Measurements from ENCODE around the gene EAF1.

EAF1 gene

DNA sequence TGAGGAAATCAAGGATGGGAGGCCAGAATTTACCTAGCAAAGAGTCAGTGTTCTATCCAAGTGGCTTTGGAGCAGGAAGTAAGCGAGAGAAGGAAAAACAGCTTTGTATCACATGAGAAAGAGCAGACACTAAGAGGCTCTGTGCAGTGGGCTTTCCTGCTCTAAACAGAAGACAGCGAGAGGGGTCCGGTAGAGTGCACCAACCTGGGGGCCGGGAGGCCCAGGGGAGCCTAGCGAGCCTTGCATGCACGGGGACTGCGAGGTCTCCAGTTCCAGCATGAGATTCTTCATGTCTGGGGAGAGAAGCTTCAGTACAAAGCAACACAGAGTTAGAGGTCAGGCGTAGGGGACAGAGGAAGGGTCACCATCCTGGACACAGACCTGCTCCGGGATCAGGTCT lies 60.6 kb downstream of the EAF1 start:
- no peak for DNase-seq

DNA sequence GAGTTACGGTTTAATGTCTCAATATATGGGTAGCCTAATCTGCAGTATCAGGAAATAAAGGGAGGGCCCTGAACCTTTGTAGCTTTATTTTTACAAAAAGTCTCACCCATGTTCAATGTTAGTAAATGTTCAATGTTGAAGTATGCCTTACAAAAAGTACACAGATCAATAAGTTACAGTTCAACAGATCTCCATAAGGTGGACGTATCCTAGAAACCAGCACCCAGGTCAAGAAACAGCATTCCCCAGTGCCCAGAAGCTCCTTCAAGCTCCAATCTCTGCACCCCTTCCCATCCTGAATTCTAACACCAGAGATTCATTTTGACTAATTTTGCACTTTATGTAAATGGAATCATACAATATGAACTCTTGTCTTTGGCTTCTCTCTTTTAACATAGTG lies 62.8 kb downstream of the EAF1 start:
- DNase-seq: no peak

DNA sequence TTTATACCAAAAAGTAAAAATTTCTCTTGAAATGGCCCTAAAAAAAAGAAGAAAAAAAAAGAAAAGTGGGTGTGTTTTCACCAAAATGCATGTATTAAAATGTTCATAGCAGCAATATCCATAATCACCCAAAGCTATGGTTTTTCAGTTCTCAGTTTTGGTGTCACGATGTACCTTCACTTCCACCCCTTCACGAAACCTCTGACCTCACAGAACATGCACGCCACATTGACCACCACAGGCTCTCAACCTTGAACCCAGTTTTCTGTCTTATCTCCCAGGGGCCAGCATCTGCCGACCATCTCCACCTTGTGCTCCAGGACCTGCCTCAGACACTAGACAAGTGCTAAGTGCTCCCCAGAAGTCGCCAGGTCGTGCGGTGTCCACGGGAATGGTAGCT lies 63.7 kb downstream of the EAF1 start:
- DNase-seq: no peak

Measured in activated CD4-positive, alpha-beta T cell treated with anti-CD3 and anti-CD28 coated beads, Interleukin-10, Interleukin-2, amounts not matched to agents 100 ng/mL and 50 ng/mL, durations not matched to agents 16 hours and 8 hours (primary cell).